Cardiac ventricle fibroblast (primary cell): Measurements from ENCODE around the gene ZNF700. TPM values are rescaled to one million over a fixed set of nuclear protein-coding genes. Genes with fewer than 3 reads are reported as not detected.

Experiments used
- total RNA-seq: library from RNA; depleted of rRNA; stranded (reverse); fragments of >200 nt; gene quantifications from 2 replicates; pipeline ENCODE4 v1.2.3, GENCODE V29; 2015

Gene ZNF700
- 3.3 and 3.8 TPM in 2 replicates for total RNA-seq

GRCh38 chr19:11924886-11925650 lies at the start of gene ZNF700:
ZNF700 (plus strand) TSS chr19:11925107; CDS start chr19:11925211, 104 bp downstream.

GRCh38 chr19:11887611-11888531 lies 37.0 kb upstream of the ZNF700 start, which contains the start of gene ZNF69:
ZNF69 (plus strand) TSS chr19:11887782; CDS start chr19:11887924, 142 bp downstream.

GRCh38 chr19:11964858-11965645 lies 40.1 kb downstream of the ZNF700 start, which contains the start of gene ZNF763:
ZNF763 (plus strand) TSS chr19:11965040; CDS start chr19:11965209, 169 bp downstream.

Other genes with a start within 250 kb of the ZNF700 start
- gene ZNF823, start 186.2 kb upstream of the ZNF700 start, total RNA-seq: 1.2 and 2.3 TPM in 2 replicates
- gene ZNF441, start 158.1 kb upstream of the ZNF700 start, total RNA-seq: 3.6 and 4.5 TPM in 2 replicates
- gene ZNF491, start 126.6 kb upstream of the ZNF700 start, total RNA-seq: 0.31 and 0.78 TPM in 2 replicates
- gene ZNF440, start 110.8 kb upstream of the ZNF700 start, total RNA-seq: 8.6 and 9.3 TPM in 2 replicates
- 1.1 and 2.2 TPM in 2 replicates for gene ZNF439, start 76.4 kb upstream of the ZNF700 start, total RNA-seq
- gene ZNF69, start 37.3 kb upstream of the ZNF700 start, total RNA-seq: 3.8 and 4.6 TPM in 2 replicates
- 0.64 and 1.1 TPM in 2 replicates for gene ZNF763, start 39.9 kb downstream of the ZNF700 start, total RNA-seq
- gene ZNF433, start 110.6 kb downstream of the ZNF700 start, total RNA-seq: 4.2 and 6.7 TPM in 2 replicates
- gene ZNF878, start 127.9 kb downstream of the ZNF700 start, total RNA-seq: 0.05 TPM in 1 of 2 replicates, not detected in the other
- gene ZNF844, start 139.6 kb downstream of the ZNF700 start, total RNA-seq: 5.4 and 5.5 TPM in 2 replicates
- 0.88 and 3.1 TPM in 2 replicates for gene ZNF20, start 215.2 kb downstream of the ZNF700 start, total RNA-seq
- gene ZNF625, start 231.6 kb downstream of the ZNF700 start, total RNA-seq: 4.2 and 4.3 TPM in 2 replicates
- 5.5 and 5.6 TPM in 2 replicates for gene ZNF136, start 238.0 kb downstream of the ZNF700 start, total RNA-seq